B cell (primary cell): ENCODE data around the gene SPATA25. TPM values are rescaled to one million over a fixed set of nuclear protein-coding genes. Genes with fewer than 3 reads are reported as not detected.

Source experiments
- ATAC-seq: fragments of 200-7000 bp; cut with Tn5 transposase; one replicate; pipeline ENCODE4 v1.10.0; 2021; ENCODE audit warnings: low read depth, mild to moderate bottlenecking, moderate number of reproducible peaks, moderate library complexity
- CTCF ChIA-PET: fragments of 350-600 bp; sonication (Branson Sonifier 250); formaldehyde crosslinking; loops from one replicate; lab custom pipeline; 2021; ENCODE audit warnings: antibody characterized with exemption, inconsistent platforms; lab: Charles Lee
- POLR2A ChIA-PET: fragments of 350-600 bp; sonication (Branson Sonifier 250); formaldehyde crosslinking; loops from one replicate; lab custom pipeline; 2021; ENCODE audit warnings: antibody characterized with exemption; lab: Charles Lee
- DNase-seq: peaks from one replicate; pipeline ENCODE4 v3.0.0; 2013
- H2AFZ ChIP-seq: 2 replicates; pipeline ENCODE4 v1.6.1; 2012; ENCODE audit warnings: mild to moderate bottlenecking, low read depth, low read length; ENCODE audit not compliant: insufficient read depth, poor library complexity, severe bottlenecking
- H3K27ac ChIP-seq, 2 donors: 1 replicate in 1 of 2; 2 replicates in 1 of 2; pipeline ENCODE4 v1.5.1; 2012 to 2013; ENCODE audit warnings: low read length in 2 of 2, mild to moderate bottlenecking in 2 of 2, moderate library complexity in 1 of 2
- H3K27me3 ChIP-seq, 4 experiments: fragments of 200-600 bp in 1 of 4; sonication (generic) in 1 of 4; replicated peaks in 1 of 4; 1 replicate in 2 of 4; 2 replicates in 2 of 4; pipeline versions ENCODE4 v1.6.1 to v1.7.0; 2013 to 2016; ENCODE audit warnings: low read length in 3 of 4, mild to moderate bottlenecking in 2 of 4, mixed read lengths in 1 of 4, moderate library complexity in 1 of 4; ENCODE audit not compliant: insufficient read depth in 4 of 4, control insufficient read depth in 3 of 4; ENCODE audit errors: control extremely low read depth in 1 of 4
- H3K36me3 ChIP-seq, 2 experiments: replicated peaks in 1 of 2; 1 replicate in 1 of 2; 2 replicates in 1 of 2; pipeline versions ENCODE4 v1.6.1 to v1.7.1; 2013; ENCODE audit warnings: low read length in 1 of 2; ENCODE audit not compliant: insufficient read depth in 2 of 2, control insufficient read depth in 1 of 2; ENCODE audit errors: control extremely low read depth in 1 of 2, extremely low read depth in 1 of 2
- H3K4me1 ChIP-seq, 2 donors: fragments of 200-600 bp in 1 of 2; sonication (generic) in 1 of 2; 1 replicate in 1 of 2; 2 replicates in 1 of 2; pipeline versions ENCODE4 v1.5.1 to v1.6.1; 2013 to 2017; ENCODE audit warnings: low read length in 2 of 2; ENCODE audit not compliant: control insufficient read depth in 2 of 2, insufficient read depth in 2 of 2
- H3K4me2 ChIP-seq: replicated peaks from 2 replicates; pipeline ENCODE3; 2012; ENCODE audit warnings: mild to moderate bottlenecking, low read depth, low read length; ENCODE audit not compliant: poor library complexity, severe bottlenecking
- H3K4me3 ChIP-seq, 5 experiments: fragments of 200-600 bp in 1 of 5; sonication (generic) in 1 of 5; 1 replicate in 3 of 5; 2 replicates in 2 of 5; pipeline versions ENCODE4 v1.5.1 to v1.7.0; 2011 to 2016; ENCODE audit warnings: low read length in 4 of 5, mild to moderate bottlenecking in 4 of 5, low read depth in 2 of 5, control low read depth in 1 of 5, moderate library complexity in 1 of 5; ENCODE audit not compliant: insufficient read depth in 1 of 5; ENCODE audit errors: control extremely low read depth in 1 of 5, extremely low read depth in 1 of 5
- H3K79me2 ChIP-seq: fragments of 200-600 bp; sonication (generic); one replicate; pipeline ENCODE4 v1.6.0; 2016; ENCODE audit warnings: low read length; ENCODE audit not compliant: control insufficient read depth, insufficient read depth
- H3K9ac ChIP-seq: fragments of 200-600 bp; sonication (generic); 2 replicates; pipeline ENCODE4 v1.6.1; 2017; ENCODE audit warnings: mild to moderate bottlenecking, low read length, moderate library complexity
- H3K9me3 ChIP-seq, 3 donors: one replicate each; pipeline versions ENCODE4 v1.6.1 to v1.7.1; 2013; ENCODE audit warnings: low read length in 2 of 3; ENCODE audit not compliant: control insufficient read depth in 2 of 3, insufficient read depth in 1 of 3; ENCODE audit errors: control extremely low read depth in 1 of 3
- H4K20me1 ChIP-seq: 2 replicates; pipeline ENCODE4 v1.6.0; 2012; ENCODE audit warnings: mild to moderate bottlenecking, low read length; ENCODE audit not compliant: insufficient read depth, control insufficient read depth, poor library complexity, severe bottlenecking
- H3K27ac Mint-ChIP-seq: one replicate; pipeline ENCODE4 v1.8.0; 2021; ENCODE audit warnings: mixed read lengths
- H3K27me3 Mint-ChIP-seq: one replicate; pipeline ENCODE4 v1.8.0; 2021; ENCODE audit warnings: mixed read lengths
- H3K4me1 Mint-ChIP-seq: one replicate; pipeline ENCODE4 v1.8.0; 2021; ENCODE audit warnings: mixed read lengths
- H3K4me3 Mint-ChIP-seq: one replicate; pipeline ENCODE4 v1.8.0; 2021; ENCODE audit warnings: mixed read lengths
- H3K9me3 Mint-ChIP-seq: one replicate; pipeline ENCODE4 v1.8.0; 2022; ENCODE audit warnings: mixed read lengths; ENCODE audit not compliant: insufficient read depth
- EZH2 ChIP-seq: IDR thresholded peaks from 2 replicates; pipeline ENCODE4 v1.6.1; 2012; ENCODE audit warnings: borderline replicate concordance, low read depth, mild to moderate bottlenecking, moderate library complexity, low read length; ENCODE audit not compliant: insufficient read depth, poor library complexity, severe bottlenecking
- WGBS: methylation state at CpG from one replicate; pipeline ENCODE4 v1.1.5; 2013; ENCODE audit warnings: missing lambda C conversion rate; ENCODE audit not compliant: insufficient coverage; 5-methylcytosine and 5-hydroxymethylcytosine counted together
- intact Hi-C: fragments of 100-400 bp; cut with micrococcal nuclease; formaldehyde crosslinking; loops from one replicate; pipeline ENCODE4 v1.10.0; 2022
- polyA plus RNA-seq: library from polyadenylated mRNA; depleted of rRNA; stranded (reverse); fragments of >200 nt; gene quantifications from 2 replicates; pipeline ENCODE4 v1.2.3, GENCODE V29; 2012
- total RNA-seq, 2 donors: library from RNA; stranded (reverse); fragments of 120-200 nt in 1 of 2; gene quantifications; 1 replicate in 1 of 2; 2 replicates in 1 of 2; pipeline versions ENCODE4 v1.2.3 to v1.2.4, GENCODE V29; 2013 to 2022
- TF ChIP-seq, protein P1 (sequence below): fragments of 200-600 bp; IDR thresholded peaks from one replicate; pipeline ENCODE4 v1.8.0; 2022; ENCODE audit warnings: antibody characterized with exemption, mild to moderate bottlenecking

Gene SPATA25
- total and polyA plus RNA-seq, 2 donors (not counting 1 experiment from before 2014, with no cell fraction given) = 2.5 to 2.9 TPM

GRCh38 chr20:45857882-45858216, 29.6 kb downstream of the SPATA25 start:
- H3K4me1 Mint-ChIP-seq = peaks cover 38% of the 10 kb centered on the region
- H3K9me3 Mint-ChIP-seq = no peaks in the 10 kb centered on the region
- Histone ChIP-seq H3K9me3 (peaks cover 0 to 3% (median 0%) of the 10 kb centered on the region in 3 donors), H3K27ac (peak overlapping the region; percentile 88), H3K4me1 (peaks cover 18 to 29% of the 10 kb centered on the region in 2 donors), H3K27me3 (no peaks in the 10 kb centered on the region), H4K20me1 (no peaks in the 10 kb centered on the region), H3K4me3 (peak overlapping the region; percentile 69 to 94 (median 81)), H2AFZ (peak overlapping the region; percentile 90), H3K9ac (peak overlapping the region; percentile 78), H3K4me2 (peak overlapping the region; percentile 90), H3K79me2 (peaks cover 76% of the 10 kb centered on the region), H3K36me3 (peaks cover 0 to 20% of the 10 kb centered on the region in 2 experiments)
- H3K27me3 Mint-ChIP-seq = no peaks in the 10 kb centered on the region
- ChIA-PET CTCF (no interaction called here), POLR2A (interaction anchor here (0.6 to 1.6 kb wide), 5 partner anchors 16 to 451 kb away, joined by 3 to 5 read pairs (median 4); partner anchors contain the start of genes CTSA, NEURL2 and PCIF1)
- no peak for TF ChIP-seq EZH2
- TF ChIP-seq, protein P1, sequence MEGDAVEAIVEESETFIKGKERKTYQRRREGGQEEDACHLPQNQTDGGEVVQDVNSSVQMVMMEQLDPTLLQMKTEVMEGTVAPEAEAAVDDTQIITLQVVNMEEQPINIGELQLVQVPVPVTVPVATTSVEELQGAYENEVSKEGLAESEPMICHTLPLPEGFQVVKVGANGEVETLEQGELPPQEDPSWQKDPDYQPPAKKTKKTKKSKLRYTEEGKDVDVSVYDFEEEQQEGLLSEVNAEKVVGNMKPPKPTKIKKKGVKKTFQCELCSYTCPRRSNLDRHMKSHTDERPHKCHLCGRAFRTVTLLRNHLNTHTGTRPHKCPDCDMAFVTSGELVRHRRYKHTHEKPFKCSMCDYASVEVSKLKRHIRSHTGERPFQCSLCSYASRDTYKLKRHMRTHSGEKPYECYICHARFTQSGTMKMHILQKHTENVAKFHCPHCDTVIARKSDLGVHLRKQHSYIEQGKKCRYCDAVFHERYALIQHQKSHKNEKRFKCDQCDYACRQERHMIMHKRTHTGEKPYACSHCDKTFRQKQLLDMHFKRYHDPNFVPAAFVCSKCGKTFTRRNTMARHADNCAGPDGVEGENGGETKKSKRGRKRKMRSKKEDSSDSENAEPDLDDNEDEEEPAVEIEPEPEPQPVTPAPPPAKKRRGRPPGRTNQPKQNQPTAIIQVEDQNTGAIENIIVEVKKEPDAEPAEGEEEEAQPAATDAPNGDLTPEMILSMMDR = no peak
- intact Hi-C loops = loop anchor here (1.0 kb wide), 7 partner anchors 23 to 113 kb away; partner anchors contain the start of genes CTSA, DNTTIP1, NEURL2 and UBE2C
- DNase-seq (no peak), ATAC-seq (peak; percentile 4)
- 38% methylated on average over 1 of the region's 13 CpGs for WGBS
- H3K27ac Mint-ChIP-seq = peak overlapping the region; percentile 96
- peak overlapping the region; percentile 93 for H3K4me3 Mint-ChIP-seq
